HepG2 (cell line): Measurements from ENCODE around the gene CARD9. TPM values are rescaled to one million over a fixed set of nuclear protein-coding genes. Genes with fewer than 3 reads are reported as not detected.

Source experiments
- ATF7-NPFF ChIP-seq: sonication (generic); formaldehyde crosslinking; IDR thresholded peaks from 2 replicates; pipeline ENCODE4 v1.8.1; 2023; ENCODE audit warnings: mild to moderate bottlenecking, low read depth, missing genetic modification reagents, moderate library complexity
- CCAR2 ChIP-seq: fragments of 200-400 bp; formaldehyde crosslinking; optimal IDR thresholded peaks from 2 replicates; pipeline ENCODE3; 2018; ENCODE audit warnings: low read depth, mild to moderate bottlenecking, low read length, moderate library complexity
- GABPB1 ChIP-seq: IDR thresholded peaks from 2 replicates; pipeline ENCODE4 v1.6.1; 2016; ENCODE audit warnings: mild to moderate bottlenecking, missing genetic modification reagents, moderate library complexity, missing compliant biosample characterization
- GMEB2 ChIP-seq: IDR thresholded peaks from 2 replicates; pipeline ENCODE4 v1.6.1; 2016; ENCODE audit warnings: missing biosample characterization, missing genetic modification reagents, low read depth
- HES4 ChIP-seq: sonication (generic); formaldehyde crosslinking; IDR thresholded peaks from 2 replicates; pipeline ENCODE4 v1.9.0; 2021; ENCODE audit warnings: mild to moderate bottlenecking, missing genetic modification reagents, borderline replicate concordance
- MED8 ChIP-seq: sonication (generic); formaldehyde crosslinking; IDR thresholded peaks from 2 replicates; pipeline ENCODE4 v1.8.1; 2023; ENCODE audit warnings: mild to moderate bottlenecking, missing genetic modification reagents; ENCODE audit not compliant: insufficient replicate concordance
- MEIS1 ChIP-seq: sonication (generic); formaldehyde crosslinking; IDR thresholded peaks from 2 replicates; pipeline ENCODE4 v1.9.0; 2021; ENCODE audit warnings: mild to moderate bottlenecking, missing genetic modification reagents, moderate library complexity, borderline replicate concordance
- RERE ChIP-seq: IDR thresholded peaks from 2 replicates; pipeline ENCODE4 v1.6.1; 2016; ENCODE audit warnings: low read depth, missing genetic modification reagents, missing compliant biosample characterization
- RFXANK ChIP-seq: IDR thresholded peaks from 2 replicates; pipeline ENCODE4 v1.6.1; 2016
- ZNF234 ChIP-seq: sonication (generic); formaldehyde crosslinking; conservative IDR thresholded peaks from 2 replicates; pipeline ENCODE4 v1.5.1; 2020; ENCODE audit warnings: mild to moderate bottlenecking, missing genetic modification reagents
- polyA plus RNA-seq, 8 experiments: library from polyadenylated mRNA; depleted of rRNA in 3 of 8; stranded (reverse) in 7 of 8; unstranded in 1 of 8; fragments of >200 nt; fragmentation: Illumina TruSeq in 4 of 8; extraction: Trizol in 4 of 8; gene quantifications; 2 replicates each; pipeline versions ENCODE4 v1.2.1 to v1.2.3, GENCODE V29; 2011 to 2016; ENCODE audit warnings: low read depth in 4 of 8, missing spikeins in 1 of 8, mixed read lengths in 1 of 8; ENCODE audit not compliant: insufficient read depth in 1 of 8
- total RNA-seq, 5 experiments: library from RNA; depleted of rRNA; stranded (reverse); fragments of >200 nt; fragmentation: Illumina TruSeq; extraction: Trizol; gene quantifications; 2 replicates each; pipeline ENCODE4 v1.2.3, GENCODE V29; 2016; ENCODE audit warnings: low read depth in 1 of 5

The CARD9 gene
- total and polyA plus RNA-seq, 2 of the 13 experiments (the other 11 are each of a cell fraction or from before 2014, with no cell fraction given) = 3.3 to 7.4 TPM

- no peak for TF ChIP-seq RERE (CRISPR knock-in tag)
- TF ChIP-seq GABPB1 (CRISPR knock-in tag) = no peak
- no peak for TF ChIP-seq MED8 (CRISPR knock-in tag)
- no peak for TF ChIP-seq ATF7-NPFF (CRISPR knock-in tag)
- peak; percentile 18; the same call in 1 of the 2 replicates for TF ChIP-seq HES4 (CRISPR knock-in tag)
- no peak for TF ChIP-seq RFXANK (CRISPR knock-in tag)
- TF ChIP-seq ZNF234 (CRISPR knock-in tag) = no peak; the same call in 1 of the 2 replicates
- no peak for TF ChIP-seq CCAR2
- TF ChIP-seq GMEB2 (CRISPR knock-in tag) = no peak
- TF ChIP-seq MEIS1 (CRISPR knock-in tag) = 0 out of 2 replicates have a peak, but pooled peaks have one; percentile 43
- TF ChIP-seq, all 625 proteins: peak for 118
Observed at GRCh38 chr9:136409557-136410455, 36.3 kb upstream of the CARD9 start (continued).
